HepG2 (cell line): ENCODE results near the gene GSDME. TPM values are rescaled to one million over a fixed set of nuclear protein-coding genes. Genes with fewer than 3 reads are reported as not detected.

Experiments
- ATAC-seq: fragments of 200-7000 bp; cut with Tn5 transposase; 3 replicates; pipeline ENCODE4 v1.9.1; 2020; ENCODE audit warnings: mild to moderate bottlenecking, moderate library complexity
- BruUV-seq: library from RNA; stranded (reverse); fragments of 400-500 nt; replicated peaks from 2 replicates; lab custom pipeline; 2021; lab: Mats Ljungman, UMichigan
- CTCF ChIA-PET: fragments of 300-600 bp; formaldehyde crosslinking; extraction: SDS; loops from one replicate; lab custom pipeline; 2021; ENCODE audit warnings: low total read pairs, inconsistent platforms, low intra/inter-chr PET ratio; lab: Yijun Ruan, JAX
- POLR2A ChIA-PET: fragments of 350-600 bp; sonication (Branson Sonifier 250); formaldehyde crosslinking; loops from one replicate; lab custom pipeline; 2020; ENCODE audit warnings: antibody characterized with exemption, inconsistent platforms; lab: Yijun Ruan, JAX
- DNase-seq: peaks from one replicate; pipeline ENCODE4 v3.0.0-alpha.2; 2015; ENCODE audit warnings: low spot score
- FAIRE-seq: peaks from 3 replicates; lab custom pipeline; 2011; peaks lifted over from hg19 to GRCh38; lab: Jason Lieb, UNC
- H2AFZ ChIP-seq: one replicate; pipeline ENCODE4 v1.6.1; 2011; ENCODE audit warnings: low read length, inconsistent platforms
- H3K27ac ChIP-seq: fragments of 300-600 bp; 3 replicates; pipeline ENCODE4 v1.8.0; 2011; ENCODE audit warnings: mixed run types, mild to moderate bottlenecking, mixed read lengths, low read length, inconsistent platforms; ENCODE audit not compliant: insufficient read depth; ENCODE audit errors: extremely low read length
- H3K27me3 ChIP-seq, 2 experiments: fragments of 200-600 bp in 1 of 2; 2 replicates in 1 of 2; 3 replicates in 1 of 2; pipeline versions ENCODE4 v1.6.0 to v1.8.0; 2011; ENCODE audit warnings: low read length in 2 of 2, mild to moderate bottlenecking in 2 of 2, moderate library complexity in 2 of 2, inconsistent platforms in 1 of 2; ENCODE audit not compliant: insufficient read depth in 2 of 2, control insufficient read depth in 1 of 2
- H3K36me3 ChIP-seq, 2 experiments: fragments of 200-600 bp in 1 of 2; replicated peaks in 1 of 2; 2 replicates in 1 of 2; 3 replicates in 1 of 2; pipeline versions ENCODE4 v1.5.1 to v1.8.0; 2011; ENCODE audit warnings: low read length in 2 of 2, inconsistent platforms in 1 of 2; ENCODE audit not compliant: insufficient read depth in 2 of 2, control insufficient read depth in 1 of 2
- H3K4me1 ChIP-seq: 2 replicates; pipeline ENCODE4 v1.5.1; 2012; ENCODE audit warnings: low read length, inconsistent platforms; ENCODE audit not compliant: insufficient read depth
- H3K4me2 ChIP-seq: 2 replicates; pipeline ENCODE4 v1.6.0; 2011; ENCODE audit warnings: low read depth, low read length, inconsistent platforms
- H3K4me3 ChIP-seq, 3 experiments: fragments of 200-600 bp in 1 of 3; sonication (generic), shearing (Covaris generic) in 1 of 3; replicated peaks in 1 of 3; 2 replicates each; pipeline ENCODE4 v1.5.1; 2011 to 2016; ENCODE audit warnings: low read length in 3 of 3, inconsistent platforms in 2 of 3, low read depth in 2 of 3, mild to moderate bottlenecking in 2 of 3, control low read depth in 1 of 3, mixed read lengths in 1 of 3; ENCODE audit not compliant: insufficient read depth in 1 of 3
- H3K79me2 ChIP-seq: one replicate; pipeline ENCODE4 v1.6.1; 2011; ENCODE audit warnings: low read length, inconsistent platforms; ENCODE audit not compliant: insufficient read depth
- H3K9ac ChIP-seq: 2 replicates; pipeline ENCODE4 v1.6.0; 2011; ENCODE audit warnings: mild to moderate bottlenecking, low read depth, low read length, inconsistent platforms; ENCODE audit not compliant: insufficient read depth
- H3K9me3 ChIP-seq: 2 replicates; pipeline ENCODE4 v1.5.1; 2012; ENCODE audit warnings: mild to moderate bottlenecking, low read length
- H4K20me1 ChIP-seq: 2 replicates; pipeline ENCODE4 v1.6.0; 2011; ENCODE audit warnings: inconsistent platforms, mild to moderate bottlenecking, low read length, moderate library complexity; ENCODE audit not compliant: insufficient read depth
- E2F2 ChIP-seq: sonication (generic); formaldehyde crosslinking; IDR thresholded peaks from 2 replicates; pipeline ENCODE4 v1.4.0; 2020; ENCODE audit warnings: missing genetic modification reagents, borderline replicate concordance
- ELF4 ChIP-seq: sonication (generic); formaldehyde crosslinking; IDR thresholded peaks from 2 replicates; pipeline ENCODE4 v1.5.0; 2020; ENCODE audit warnings: missing genetic modification reagents, mild to moderate bottlenecking, moderate library complexity, borderline replicate concordance
- GATAD1 ChIP-seq: IDR thresholded peaks from 2 replicates; pipeline ENCODE4 v1.6.1; 2016; ENCODE audit warnings: missing genetic modification reagents, missing compliant biosample characterization
- KDM1A ChIP-seq: IDR thresholded peaks from 2 replicates; pipeline ENCODE4 v1.6.1; 2016; ENCODE audit warnings: missing compliant biosample characterization
- NFE2L1 ChIP-seq: sonication (generic); formaldehyde crosslinking; IDR thresholded peaks from 2 replicates; pipeline ENCODE4 v1.4.0; 2020; ENCODE audit warnings: missing genetic modification reagents, mild to moderate bottlenecking, borderline replicate concordance
- ZBTB37 ChIP-seq: sonication (generic); formaldehyde crosslinking; IDR thresholded peaks from 2 replicates; pipeline ENCODE4 v1.4.0; 2020; ENCODE audit warnings: mild to moderate bottlenecking, missing genetic modification reagents
- ZBTB44 ChIP-seq: sonication (generic); formaldehyde crosslinking; IDR thresholded peaks from 2 replicates; pipeline ENCODE4 v1.4.0; 2020; ENCODE audit warnings: missing genetic modification reagents
- ZKSCAN1 ChIP-seq: fragments of 150-350 bp; IDR thresholded peaks from 2 replicates; pipeline ENCODE4 v1.6.1; 2014; ENCODE audit warnings: low read length
- ZNF143 ChIP-seq: sonication (generic); formaldehyde crosslinking; IDR thresholded peaks from 2 replicates; pipeline ENCODE4 v1.4.0; 2020; ENCODE audit warnings: missing genetic modification reagents
- ZNF44 ChIP-seq: sonication (generic); formaldehyde crosslinking; IDR thresholded peaks from 2 replicates; pipeline ENCODE4 v1.5.1; 2020; ENCODE audit warnings: mild to moderate bottlenecking, missing genetic modification reagents
- ZNF484 ChIP-seq: sonication (generic); formaldehyde crosslinking; IDR thresholded peaks from 2 replicates; pipeline ENCODE4 v1.5.1; 2020; ENCODE audit warnings: mild to moderate bottlenecking, low read depth, missing genetic modification reagents, borderline replicate concordance
- ZNF496 ChIP-seq: sonication (generic); formaldehyde crosslinking; IDR thresholded peaks from 2 replicates; pipeline ENCODE4 v1.8.1; 2023; ENCODE audit warnings: mild to moderate bottlenecking, moderate library complexity, missing genetic modification reagents; ENCODE audit not compliant: insufficient replicate concordance
- ZNF598 ChIP-seq: sonication (generic); formaldehyde crosslinking; IDR thresholded peaks from 2 replicates; pipeline ENCODE4 v1.5.1; 2020; ENCODE audit warnings: mild to moderate bottlenecking, missing genetic modification reagents, borderline replicate concordance
- ZNF672 ChIP-seq: sonication (generic); formaldehyde crosslinking; IDR thresholded peaks from 2 replicates; pipeline ENCODE4 v1.8.1; 2022; ENCODE audit warnings: missing genetic modification reagents
- ZNF709 ChIP-seq: sonication (generic); formaldehyde crosslinking; IDR thresholded peaks from 2 replicates; pipeline ENCODE4 v1.5.0; 2020; ENCODE audit warnings: mild to moderate bottlenecking, missing genetic modification reagents
- ZNF713 ChIP-seq: sonication (generic); formaldehyde crosslinking; IDR thresholded peaks from 2 replicates; pipeline ENCODE4 v1.4.0; 2020; ENCODE audit warnings: mild to moderate bottlenecking, missing genetic modification reagents
- WGBS: methylation state at CpG from one replicate; pipeline ENCODE4 v1.1.6; 2017; ENCODE audit warnings: low lambda C conversion rate; 5-methylcytosine and 5-hydroxymethylcytosine counted together
- in situ Hi-C: cut with HindIII; loops from 2 replicates; pipeline ENCODE4 v1.10.0; 2017; ENCODE audit warnings: low pct_unique_long_range_greater_than_20kb; ENCODE audit not compliant: extremely low pct_ligation_motif_present
- intact Hi-C: fragments of 100-400 bp; cut with micrococcal nuclease; formaldehyde crosslinking; loops from one replicate; pipeline ENCODE4 v1.10.0; 2022; ENCODE audit not compliant: unreplicated experiment
- polyA plus RNA-seq, 8 experiments: library from polyadenylated mRNA; depleted of rRNA in 3 of 8; stranded (reverse) in 7 of 8; unstranded in 1 of 8; fragments of >200 nt; fragmentation: Illumina TruSeq in 4 of 8; extraction: Trizol in 4 of 8; gene quantifications; 2 replicates each; pipeline versions ENCODE4 v1.2.1 to v1.2.3, GENCODE V29; 2011 to 2016; ENCODE audit warnings: low read depth in 4 of 8, missing spikeins in 1 of 8, mixed read lengths in 1 of 8; ENCODE audit not compliant: insufficient read depth in 1 of 8
- total RNA-seq, 5 experiments: library from RNA; depleted of rRNA; stranded (reverse); fragments of >200 nt; fragmentation: Illumina TruSeq; extraction: Trizol; gene quantifications; 2 replicates each; pipeline ENCODE4 v1.2.3, GENCODE V29; 2016; ENCODE audit warnings: low read depth in 1 of 5
- TF ChIP-seq, protein P1 (sequence below): sonication (generic); formaldehyde crosslinking; IDR thresholded peaks from 2 replicates; pipeline ENCODE4 v1.4.0; 2020; ENCODE audit warnings: missing genetic modification reagents, borderline replicate concordance

GSDME gene
- total and polyA plus RNA-seq, 2 of the 13 experiments (the other 11 are each of a cell fraction or from before 2014, with no cell fraction given): 19.2 to 28.2 TPM

DNA sequence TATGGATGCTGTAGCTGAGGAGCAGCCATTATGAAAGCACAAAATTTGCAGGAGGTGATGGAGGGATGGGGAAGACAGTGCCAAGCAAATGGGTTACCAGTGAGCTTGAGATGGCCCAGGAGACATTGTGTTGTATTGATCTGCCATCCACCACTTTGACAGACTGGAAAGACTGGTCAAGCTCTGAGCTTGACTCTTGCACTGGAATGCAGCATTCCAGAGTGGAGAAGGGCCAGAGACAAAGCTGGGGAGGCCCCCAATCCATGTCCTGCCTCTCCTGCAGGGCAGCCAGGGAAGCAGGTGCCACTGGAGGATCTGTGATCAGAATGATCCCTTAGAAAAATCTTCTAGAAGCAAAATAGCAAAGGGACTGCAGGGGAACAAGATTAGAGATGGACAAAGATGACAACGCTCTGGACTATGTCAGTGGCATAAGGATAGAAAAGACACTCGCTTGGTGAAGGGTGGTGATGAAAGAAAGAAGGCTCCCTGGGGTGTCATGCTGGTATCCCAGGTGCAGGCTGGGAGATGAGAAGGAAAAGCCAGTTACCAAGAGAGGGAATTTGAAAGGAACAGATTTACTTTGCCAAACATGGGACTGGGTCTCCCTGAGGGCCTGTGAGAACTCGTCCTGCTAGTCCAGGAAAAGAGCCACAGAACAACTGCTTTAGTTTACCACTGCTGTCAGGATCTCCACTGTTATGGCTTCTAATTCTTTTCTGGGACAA, 5.0 kb downstream of the GSDME start:
- no TSS peak for BruUV-seq
- ChIA-PET POLR2A (no interaction called here), CTCF (no interaction called here)
- no peak overlapping the region for H3K9ac ChIP-seq
- no peak for DNase-seq
- no peaks in the 10 kb centered on the region for H4K20me1 ChIP-seq
- 94% methylated on average over 3 of the region's 3 CpGs for WGBS
- H3K9me3 ChIP-seq: no peaks in the 10 kb centered on the region
- no peak for ATAC-seq
- intact Hi-C loops (no loop called here), in situ Hi-C loops (no loop called here)
- no peak for FAIRE-seq
- no peaks in the 10 kb centered on the region for H3K36me3 ChIP-seq
- no peak overlapping the region for H3K4me2 ChIP-seq
- H3K79me2 ChIP-seq: peaks cover 4% of the 10 kb centered on the region
- H3K4me3 ChIP-seq: no peak overlapping the region
- H3K27ac ChIP-seq: no peak overlapping the region
- no peak overlapping the region for H2AFZ ChIP-seq
- peaks cover 31% of the 10 kb centered on the region for H3K4me1 ChIP-seq
- no peaks in the 10 kb centered on the region for H3K27me3 ChIP-seq
- no peak for TF ChIP-seq ZNF709 (CRISPR knock-in tag)
- no peak for TF ChIP-seq ZNF143 (CRISPR knock-in tag)
- no peak for TF ChIP-seq ZNF713 (CRISPR knock-in tag)
- TF ChIP-seq ZNF672 (CRISPR knock-in tag): no peak
- no peak for TF ChIP-seq NFE2L1 (CRISPR knock-in tag)
- no peak for TF ChIP-seq ZKSCAN1
- no peak for TF ChIP-seq GATAD1
- TF ChIP-seq E2F2: no peak
- TF ChIP-seq, protein P1, sequence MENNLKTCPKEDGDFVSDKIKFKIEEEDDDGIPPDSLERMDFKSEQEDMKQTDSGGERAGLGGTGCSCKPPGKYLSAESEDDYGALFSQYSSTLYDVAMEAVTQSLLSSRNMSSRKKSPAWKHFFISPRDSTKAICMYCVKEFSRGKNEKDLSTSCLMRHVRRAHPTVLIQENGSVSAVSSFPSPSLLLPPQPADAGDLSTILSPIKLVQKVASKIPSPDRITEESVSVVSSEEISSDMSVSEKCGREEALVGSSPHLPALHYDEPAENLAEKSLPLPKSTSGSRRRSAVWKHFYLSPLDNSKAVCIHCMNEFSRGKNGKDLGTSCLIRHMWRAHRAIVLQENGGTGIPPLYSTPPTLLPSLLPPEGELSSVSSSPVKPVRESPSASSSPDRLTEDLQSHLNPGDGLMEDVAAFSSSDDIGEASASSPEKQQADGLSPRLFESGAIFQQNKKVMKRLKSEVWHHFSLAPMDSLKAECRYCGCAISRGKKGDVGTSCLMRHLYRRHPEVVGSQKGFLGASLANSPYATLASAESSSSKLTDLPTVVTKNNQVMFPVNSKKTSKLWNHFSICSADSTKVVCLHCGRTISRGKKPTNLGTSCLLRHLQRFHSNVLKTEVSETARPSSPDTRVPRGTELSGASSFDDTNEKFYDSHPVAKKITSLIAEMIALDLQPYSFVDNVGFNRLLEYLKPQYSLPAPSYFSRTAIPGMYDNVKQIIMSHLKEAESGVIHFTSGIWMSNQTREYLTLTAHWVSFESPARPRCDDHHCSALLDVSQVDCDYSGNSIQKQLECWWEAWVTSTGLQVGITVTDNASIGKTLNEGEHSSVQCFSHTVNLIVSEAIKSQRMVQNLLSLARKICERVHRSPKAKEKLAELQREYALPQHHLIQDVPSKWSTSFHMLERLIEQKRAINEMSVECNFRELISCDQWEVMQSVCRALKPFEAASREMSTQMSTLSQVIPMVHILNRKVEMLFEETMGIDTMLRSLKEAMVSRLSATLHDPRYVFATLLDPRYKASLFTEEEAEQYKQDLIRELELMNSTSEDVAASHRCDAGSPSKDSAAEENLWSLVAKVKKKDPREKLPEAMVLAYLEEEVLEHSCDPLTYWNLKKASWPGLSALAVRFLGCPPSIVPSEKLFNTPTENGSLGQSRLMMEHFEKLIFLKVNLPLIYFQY (CRISPR knock-in tag): no peak
- no peak for TF ChIP-seq ZBTB44 (CRISPR knock-in tag)
- no peak for TF ChIP-seq ZNF484 (CRISPR knock-in tag)
- no peak for TF ChIP-seq ELF4
- no peak for TF ChIP-seq ZNF44 (CRISPR knock-in tag)
- no peak for TF ChIP-seq ZNF598 (CRISPR knock-in tag)
- TF ChIP-seq KDM1A (CRISPR knock-in tag): no peak
- no peak for TF ChIP-seq ZBTB37 (CRISPR knock-in tag)
- TF ChIP-seq ZNF496 (CRISPR knock-in tag): no peak
